ENCODE results near the gene LONP1. TPM values are rescaled to one million over a fixed set of nuclear protein-coding genes. Genes with fewer than 3 reads are reported as not detected.
A peak's percentile ranks its signal among the peaks of the same experiment; 100 is the strongest.

Gene LONP1
- total RNA-seq, 1 experiment from 2014 or later = 180 TPM

GRCh38 chr19:5717215-5717935, 2.6 kb downstream of the LONP1 start:
- ATAC-seq (no peak), DNase-seq (ENCODE audit: low read depth, low spot score) (no peak)
- BruUV-seq (replicated peaks) = no TSS peak
- Histone ChIP-seq H3K36me3 (ENCODE audit: control insufficient read depth in 1 of 2, insufficient read depth in 2 of 2, low read length in 2 of 2) (peaks cover 15 to 26% of the 10 kb centered on the region in 2 experiments; a peak in 3 of 4 replicates), H3K9ac (ENCODE audit: low read length) (peak overlapping the region; percentile 99; the same call in 1 of the 2 replicates), H3K4me2 (ENCODE audit: low read length) (peak overlapping the region; percentile 88), H3K4me3 (replicated peaks in 1 of 2; ENCODE audit: low read depth in 1 of 2, low read length in 2 of 2) (peak overlapping the region; percentile 99 to 100; a peak in 3 of 4 replicates), H3K9me3 (ENCODE audit: control insufficient read depth in 1 of 2, insufficient read depth in 1 of 2, low read depth in 1 of 2, low read length in 2 of 2) (no peaks in the 10 kb centered on the region), H3K9me2 (ENCODE audit: insufficient read depth) (no peaks in the 10 kb centered on the region), H2AFZ (ENCODE audit: low read depth, low read length, poor library complexity, severe bottlenecking) (no peak overlapping the region), H3K27me3 (ENCODE audit: insufficient read depth, low read length) (no peaks in the 10 kb centered on the region), H3K4me1 (ENCODE audit: control insufficient read depth in 1 of 2, insufficient read depth in 2 of 2, low read length in 2 of 2) (peaks cover 10 to 28% of the 10 kb centered on the region in 2 experiments), H3K79me2 (ENCODE audit: insufficient read depth, low read length) (peaks cover 72% of the 10 kb centered on the region), H3K27ac (ENCODE audit: low read depth, low read length) (peak overlapping the region; percentile 85), H4K20me1 (ENCODE audit: insufficient read depth) (peaks cover 5% of the 10 kb centered on the region; the same call in 1 of the 2 replicates)
- CTCF ChIA-PET = interaction anchor here (1.5 to 2.1 kb wide), 2 partner anchors 28 to 30 kb away, joined by 4 to 7 read pairs; partner anchors contain the start of gene RPL36
- intact Hi-C loops (cut with micrococcal nuclease) = no loop called here
- TF ChIP-seq EGR1 (IDR thresholded peaks at IDR 0.05; ENCODE audit: low read depth) (no peak), FOSL1 (IDR thresholded peaks at IDR 0.05; ENCODE audit: low read depth) (no peak), ZBTB33 (IDR thresholded peaks at IDR 0.05; ENCODE audit: extremely low read depth, insufficient replicate concordance, low read length) (no peak), POLR2AphosphoS5 (IDR thresholded peaks at IDR 0.05; ENCODE audit: low read depth, low read length) (no peak), JUND (IDR thresholded peaks at IDR 0.05) (no peak), RAD21 (IDR thresholded peaks at IDR 0.05; ENCODE audit: low read depth) (no peak), CBX3 (IDR thresholded peaks at IDR 0.05; ENCODE audit: low read depth) (no peak), ZFX (IDR thresholded peaks at IDR 0.05) (no peak), EZH2 (IDR thresholded peaks at IDR 0.05) (no peak), REST (IDR thresholded peaks at IDR 0.05; ENCODE audit: low read depth) (no peak), TCF7L2 (IDR thresholded peaks at IDR 0.05; ENCODE audit: borderline replicate concordance, extremely low read depth, insufficient read depth, insufficient read length) (no peak), SRF (IDR thresholded peaks at IDR 0.05; ENCODE audit: low read depth) (no peak), ELF1 (IDR thresholded peaks at IDR 0.05; ENCODE audit: borderline replicate concordance, low read depth) (no peak), ZNF274 (IDR thresholded peaks at IDR 0.05; ENCODE audit: low read depth, low read length) (no peak), MAX (IDR thresholded peaks at IDR 0.05) (no peak), YY1 (IDR thresholded peaks at IDR 0.05; ENCODE audit: extremely low read depth, insufficient replicate concordance, low read depth, low read length) (no peak), SIN3A (IDR thresholded peaks at IDR 0.05; ENCODE audit: low read depth) (no peak), CTCF (IDR thresholded peaks at IDR 0.05 in 2 of 3, conservative IDR thresholded peaks at IDR 0.05 in 1 of 3; ENCODE audit: borderline replicate concordance in 1 of 3, insufficient read depth in 1 of 3, low read depth in 2 of 3, low read length in 2 of 3) (no peak), POLR2A (IDR thresholded peaks at IDR 0.05; ENCODE audit: borderline replicate concordance, extremely low read depth, insufficient read depth, insufficient read length) (no peak)
- RAD21 ChIA-PET (ENCODE audit: low non-redundant PET in 1 of 2, low total read pairs in 2 of 2, uncharacterized antibody in 2 of 2, unreplicated experiment in 2 of 2) = interaction anchor here in 1 of 2 experiments (0.6 kb wide), 1 partner anchor 30 kb away, joined by 4 read pairs; no protein-coding TSS in a partner anchor
- POLR2A ChIA-PET = interaction anchor here (1.0 to 1.6 kb wide), 3 partner anchors 26 to 111 kb away, joined by 3 to 5 read pairs (median 4); partner anchors contain the start of gene RPL36
